Stimulated activated CD8-positive, alpha-beta memory T cell treated with anti-CD3 and anti-CD28 coated beads, Interleukin-15, amount 100 ng/mL, for 48 hours (primary cell): ENCODE measurements around the gene EFCC1.
A peak's percentile ranks its signal among the peaks of the same experiment; 100 is the strongest.

Experiments
- DNase-seq, 2 donors: peaks; one replicate each; pipeline ENCODE4 v3.0.0-alpha.2; 2020; ENCODE audit warnings: low read depth in 2 of 2

EFCC1 gene, protein sequence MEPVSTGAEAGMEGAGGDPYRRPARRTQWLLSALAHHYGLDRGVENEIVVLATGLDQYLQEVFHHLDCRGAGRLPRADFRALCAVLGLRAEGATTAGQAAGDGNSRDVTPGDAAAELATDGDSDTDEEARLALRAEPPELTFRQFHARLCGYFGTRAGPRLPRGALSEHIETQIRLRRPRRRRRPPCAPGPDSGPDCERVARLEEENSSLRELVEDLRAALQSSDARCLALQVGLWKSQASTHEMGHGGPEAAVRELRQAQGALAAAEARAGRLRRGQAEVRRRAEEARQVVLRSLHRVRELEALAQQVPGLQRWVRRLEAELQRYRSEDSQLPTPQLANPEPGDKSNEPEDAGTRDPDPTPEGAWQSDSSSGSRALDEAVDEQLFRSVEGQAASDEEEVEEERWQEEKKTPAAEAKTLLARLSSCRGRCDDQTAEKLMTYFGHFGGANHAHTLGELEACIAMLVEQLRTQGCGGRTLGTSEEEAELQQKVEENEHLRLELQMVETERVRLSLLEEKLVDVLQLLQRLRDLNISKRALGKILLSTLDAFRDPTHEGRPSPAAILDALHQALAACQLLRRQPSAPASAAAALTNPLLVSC

DNA sequence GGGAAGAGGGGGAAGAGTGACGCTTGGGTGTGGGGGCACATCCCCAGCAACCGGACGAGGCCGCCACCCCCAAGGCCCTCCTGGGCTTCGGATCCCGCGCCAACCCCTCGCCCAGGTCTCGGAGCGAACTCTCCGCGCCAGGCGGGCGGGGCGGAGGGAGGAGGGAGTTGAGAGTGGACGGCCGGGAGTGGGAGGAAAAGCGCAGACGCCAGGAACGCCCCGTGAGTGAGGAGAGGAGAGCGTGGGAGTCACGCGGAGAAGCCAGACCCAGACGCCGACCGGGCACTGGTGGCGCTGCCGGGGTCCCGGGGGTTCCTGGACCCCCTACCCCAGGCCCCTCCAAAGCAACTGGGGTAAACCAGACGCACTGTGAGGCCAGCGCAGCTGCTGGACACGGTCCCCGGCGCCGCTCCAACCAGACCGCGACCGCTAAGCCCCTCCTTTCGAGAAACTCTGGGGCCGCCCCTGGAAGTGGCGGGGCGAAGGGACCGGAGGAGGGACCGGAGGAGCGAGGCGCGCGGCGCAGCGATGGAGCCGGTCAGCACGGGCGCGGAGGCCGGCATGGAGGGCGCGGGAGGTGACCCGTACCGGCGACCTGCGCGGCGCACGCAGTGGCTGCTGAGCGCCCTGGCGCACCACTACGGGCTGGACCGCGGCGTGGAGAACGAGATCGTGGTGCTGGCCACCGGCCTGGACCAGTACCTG, at the start of gene EFCC1:
Gene EFCC1, plus strand, starts transcription at position 204 of the 705 bp plus-strand sequence. Its CDS starts 325 bp downstream, at position 529.
- DNase-seq: no peak

DNA sequence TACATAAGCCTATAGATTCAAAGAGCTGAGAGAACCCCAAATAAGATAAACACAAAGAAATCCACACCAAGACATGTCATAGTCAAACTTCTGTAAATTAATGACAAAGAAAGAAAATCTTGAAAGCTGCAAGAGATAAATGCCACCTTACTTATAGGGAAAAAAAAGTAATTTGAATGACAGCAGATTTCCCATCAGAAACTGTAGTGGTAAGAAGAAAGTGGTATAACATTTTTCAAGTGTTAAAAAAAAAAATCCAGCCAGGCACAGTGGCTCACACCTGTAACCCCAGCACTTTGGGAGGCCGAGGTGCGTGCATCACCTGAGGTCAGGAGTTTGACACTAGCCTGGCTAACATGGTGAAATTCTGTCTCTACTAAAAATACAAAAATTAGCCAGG, 44.7 kb upstream of the EFCC1 start:
- DNase-seq: no peak

DNA sequence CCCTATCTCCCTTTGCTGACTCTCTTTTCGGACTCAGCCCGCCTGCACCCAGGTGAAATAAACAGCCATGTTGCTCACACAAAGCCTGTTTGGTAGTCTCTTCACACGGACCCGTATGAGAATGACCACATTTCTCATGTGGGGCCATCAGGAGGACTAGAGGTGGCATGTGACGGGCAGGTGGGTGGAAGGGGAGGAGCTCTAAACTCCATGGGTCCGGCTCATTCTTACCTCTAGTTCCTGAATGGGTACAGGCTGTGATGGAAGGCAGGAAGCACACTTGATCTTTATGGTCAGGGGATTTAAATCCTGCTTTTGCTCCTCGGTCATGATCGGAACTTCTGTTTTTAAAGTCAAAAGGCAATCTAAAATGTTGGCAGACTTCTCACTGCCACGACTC, 35.8 kb upstream of the EFCC1 start:
- no peak for DNase-seq

DNA sequence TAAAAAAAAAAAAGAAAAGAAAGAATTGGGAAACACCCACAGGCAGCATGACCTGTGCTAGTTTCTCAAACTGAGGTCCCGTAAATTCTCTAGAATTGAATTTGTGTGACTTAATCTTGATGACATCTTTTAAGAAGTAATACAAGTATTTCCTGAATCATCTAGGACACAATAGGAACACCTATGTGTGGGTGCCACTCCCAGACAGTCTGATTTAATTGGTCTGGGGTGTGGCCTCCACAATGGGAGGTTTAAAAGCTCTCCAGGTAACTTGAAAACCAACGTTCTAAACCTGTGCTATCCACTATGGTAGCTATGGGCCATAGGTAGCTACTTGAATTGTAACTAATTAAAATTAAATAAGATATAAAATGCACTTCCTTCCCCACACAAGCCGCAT, 35.3 kb upstream of the EFCC1 start:
- no peak for DNase-seq

DNA sequence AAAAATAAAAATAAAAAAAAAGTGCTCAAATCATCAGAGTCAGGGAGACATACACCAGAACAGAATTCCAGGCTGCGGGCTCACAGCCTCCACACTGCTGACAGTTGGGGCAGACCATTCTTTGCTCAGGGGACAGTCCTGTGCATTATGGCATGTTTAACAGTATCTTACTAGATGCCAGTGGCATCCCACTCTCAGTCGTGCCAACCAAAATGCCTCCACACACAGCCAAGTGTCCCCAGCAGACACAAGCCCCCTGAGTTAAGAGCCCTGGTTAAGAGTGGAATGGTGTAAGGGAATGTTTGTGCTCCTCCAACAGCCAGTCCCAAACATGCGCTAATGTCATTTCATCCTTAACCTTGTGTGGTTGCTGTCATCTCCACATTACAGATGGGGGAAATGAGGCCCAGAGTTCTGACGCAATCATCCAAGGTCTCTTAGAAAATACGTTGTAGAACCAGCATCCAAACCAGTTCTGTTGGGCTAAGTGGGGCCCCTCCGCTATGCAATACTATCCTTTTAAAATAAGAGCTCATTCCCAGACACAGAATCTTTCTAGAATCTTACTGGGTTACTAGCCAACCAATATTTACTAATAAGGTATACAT, 33.3 kb upstream of the EFCC1 start:
- no peak for DNase-seq

DNA sequence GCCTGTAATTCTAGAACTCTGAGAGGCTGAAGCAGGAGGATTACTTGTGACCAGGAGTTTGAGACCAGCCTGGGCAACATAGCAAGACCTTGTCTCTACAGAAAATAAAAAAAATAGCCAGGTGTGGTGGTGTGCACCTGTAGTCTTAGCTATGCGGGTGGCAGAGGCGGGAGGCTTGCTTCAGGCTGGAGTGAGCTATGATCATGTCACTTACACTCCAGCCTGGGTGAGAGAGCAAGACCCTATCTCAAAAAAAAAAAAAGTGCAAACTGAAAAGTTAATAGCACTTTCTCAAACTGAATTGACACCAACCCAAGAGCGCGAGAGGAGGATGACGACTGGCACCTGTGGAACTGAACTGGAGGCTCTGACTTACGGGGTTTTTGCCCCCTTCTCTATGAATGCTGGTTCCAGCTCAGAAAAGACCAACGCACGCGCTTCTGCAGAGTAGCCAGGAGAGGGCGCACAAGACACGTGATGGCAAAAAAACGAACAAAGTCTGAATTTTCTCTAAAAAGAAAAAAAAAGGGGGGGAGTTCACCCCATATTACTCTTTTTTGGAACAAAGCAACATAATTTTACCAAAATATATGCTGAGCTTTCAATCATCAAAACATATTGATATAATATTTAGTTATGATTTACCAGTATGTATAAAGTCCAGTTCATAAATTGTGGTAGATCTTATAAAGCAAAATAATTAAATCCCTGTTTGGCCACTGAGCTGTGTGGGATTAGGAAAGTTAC, 30.9 kb upstream of the EFCC1 start:
- DNase-seq: no peak

DNA sequence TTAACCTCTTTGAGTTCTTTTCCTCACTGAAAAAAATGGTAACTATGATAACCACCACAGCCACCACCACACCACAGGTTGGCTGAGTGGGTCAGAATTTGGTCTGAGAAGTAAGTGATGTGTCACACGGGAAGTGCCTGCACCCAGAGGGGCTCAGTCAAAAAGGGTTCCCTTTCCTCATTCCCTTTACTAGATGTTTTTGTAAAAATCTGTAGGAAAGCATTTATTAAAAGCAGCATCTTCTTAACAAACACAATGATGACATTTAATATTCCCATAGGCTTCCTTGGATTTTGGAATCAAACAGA, 30.4 kb upstream of the EFCC1 start:
- DNase-seq: no peak

DNA sequence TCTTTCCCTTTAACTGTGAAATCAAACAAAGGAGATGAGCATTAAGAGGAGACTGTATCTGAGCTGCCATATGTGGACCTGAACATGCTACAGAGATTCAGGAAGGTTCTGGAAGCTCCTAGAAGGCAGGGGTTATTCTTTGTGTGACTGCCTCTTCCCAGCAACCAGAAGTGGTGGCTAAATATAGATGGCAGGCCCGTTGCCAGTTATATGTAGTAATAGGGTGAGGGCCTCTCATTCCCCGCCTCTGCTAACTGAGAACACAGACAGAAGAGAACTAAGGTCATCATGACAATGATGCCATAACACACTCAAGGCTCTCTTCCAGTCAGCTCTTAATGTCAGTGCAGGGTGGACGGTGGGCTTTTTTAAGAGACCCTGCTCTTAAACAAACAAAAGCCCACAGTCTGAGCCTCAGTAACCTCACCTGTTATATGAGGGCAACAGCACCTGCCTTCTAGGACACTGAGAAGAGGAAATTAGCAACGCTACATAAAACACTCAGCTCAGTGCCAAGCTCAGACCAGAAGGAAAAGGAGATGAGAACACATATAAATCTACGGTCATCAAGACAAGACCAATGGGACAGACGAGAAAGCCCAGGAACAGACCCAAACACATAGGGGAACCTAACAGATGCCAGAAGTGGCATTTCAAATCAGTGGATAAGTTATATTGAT, 29.5 kb upstream of the EFCC1 start:
- DNase-seq: no peak

DNA sequence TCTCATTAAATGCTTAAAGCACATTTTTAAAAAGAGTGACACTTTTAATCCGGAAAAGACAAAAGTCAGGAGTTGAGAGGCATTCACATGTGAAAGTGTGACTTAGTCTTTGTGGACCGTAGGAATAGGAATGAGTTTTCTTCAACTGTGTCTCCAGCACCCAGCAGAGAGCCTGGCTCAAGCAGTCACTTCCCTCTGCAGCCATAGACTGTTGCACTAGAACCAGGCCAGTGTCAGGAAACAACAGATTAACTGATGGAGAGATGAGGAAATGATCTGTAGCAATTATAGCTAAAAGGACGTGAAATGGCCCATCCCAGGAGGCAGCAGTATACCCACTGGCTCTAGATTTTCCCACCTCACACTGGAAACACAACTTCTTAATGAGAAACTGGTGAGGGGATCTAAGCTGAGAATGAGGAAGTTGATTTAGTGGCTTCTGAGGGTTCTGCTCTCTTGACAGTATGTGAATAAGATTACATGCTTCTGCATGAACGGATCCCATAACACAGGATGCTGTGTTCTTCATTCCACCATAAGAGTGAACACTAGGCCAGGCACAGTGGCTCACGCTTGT, 27.0 kb upstream of the EFCC1 start:
- DNase-seq: no peak

DNA sequence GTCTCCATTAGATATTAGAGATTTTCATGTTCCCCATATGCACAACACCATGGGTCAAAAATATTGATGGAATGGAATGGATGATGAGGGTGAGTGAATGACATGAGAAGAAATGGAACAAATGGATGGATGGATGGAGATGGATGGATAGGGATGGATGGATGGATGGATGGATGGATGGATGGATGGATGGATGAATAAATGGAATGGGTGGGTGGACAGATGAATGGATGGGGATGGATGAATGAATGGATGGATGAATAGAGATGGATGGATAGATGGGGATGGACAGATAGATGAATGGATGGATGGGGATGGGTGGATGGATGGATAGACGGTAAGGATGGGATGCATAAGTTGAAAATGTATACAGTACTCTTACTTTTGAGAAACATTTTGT, 25.8 kb upstream of the EFCC1 start:
- DNase-seq: no peak

DNA sequence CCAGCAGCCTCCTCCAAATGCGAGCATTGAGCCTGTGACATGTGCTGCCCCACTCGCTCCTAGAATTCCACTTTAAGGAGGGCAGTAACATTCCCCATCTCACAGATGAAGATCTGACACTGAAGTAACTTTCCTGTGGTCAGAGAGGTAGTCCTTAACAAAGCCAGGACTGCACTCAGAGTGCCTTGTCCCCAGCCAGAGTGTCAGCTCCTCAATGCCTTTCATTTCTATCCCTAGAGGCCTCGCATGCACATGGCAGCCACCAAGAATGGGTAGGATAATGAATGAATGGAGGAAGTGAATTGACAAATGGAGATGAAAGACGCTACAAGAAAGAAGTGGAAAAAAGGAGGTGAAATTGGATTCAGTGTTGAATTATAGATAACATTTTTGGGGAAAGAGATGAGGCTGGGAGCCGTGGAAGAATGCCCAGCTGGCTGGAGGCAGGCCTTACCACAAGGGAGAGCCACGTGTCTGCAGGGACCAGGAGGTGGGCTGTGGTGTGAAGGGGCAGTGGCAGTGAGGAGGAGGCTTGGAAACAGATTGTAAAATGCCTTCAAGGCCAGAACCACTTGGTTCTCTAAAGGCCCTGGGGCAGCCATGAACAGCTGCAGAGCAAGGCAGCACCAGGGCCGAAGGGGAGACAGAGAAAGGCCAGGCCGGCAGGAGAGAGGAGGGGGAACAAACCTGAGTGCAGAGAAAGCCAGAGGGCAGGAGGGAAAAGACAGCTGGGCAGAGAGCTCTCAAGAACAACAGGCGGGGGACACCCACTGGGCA, 17.6 kb upstream of the EFCC1 start:
- DNase-seq: no peak

DNA sequence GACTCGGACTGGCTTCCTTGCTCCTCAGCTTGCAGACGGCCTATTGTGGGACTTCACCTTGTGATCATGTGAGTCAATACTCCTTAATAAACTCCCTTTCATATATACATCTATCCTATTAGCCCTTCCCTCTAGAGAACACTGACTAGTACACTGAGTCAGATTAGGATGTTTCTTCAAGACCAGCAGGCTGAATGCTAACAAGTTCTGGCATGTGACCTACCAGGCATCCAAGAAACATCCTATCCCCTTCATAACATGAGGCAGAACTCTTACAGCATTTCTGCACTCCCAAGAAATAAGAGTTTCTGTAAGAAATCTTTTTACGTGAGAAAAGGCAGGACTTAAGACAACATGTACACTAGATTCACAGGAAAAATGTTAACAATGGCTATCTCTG, 16.5 kb upstream of the EFCC1 start:
- no peak for DNase-seq

DNA sequence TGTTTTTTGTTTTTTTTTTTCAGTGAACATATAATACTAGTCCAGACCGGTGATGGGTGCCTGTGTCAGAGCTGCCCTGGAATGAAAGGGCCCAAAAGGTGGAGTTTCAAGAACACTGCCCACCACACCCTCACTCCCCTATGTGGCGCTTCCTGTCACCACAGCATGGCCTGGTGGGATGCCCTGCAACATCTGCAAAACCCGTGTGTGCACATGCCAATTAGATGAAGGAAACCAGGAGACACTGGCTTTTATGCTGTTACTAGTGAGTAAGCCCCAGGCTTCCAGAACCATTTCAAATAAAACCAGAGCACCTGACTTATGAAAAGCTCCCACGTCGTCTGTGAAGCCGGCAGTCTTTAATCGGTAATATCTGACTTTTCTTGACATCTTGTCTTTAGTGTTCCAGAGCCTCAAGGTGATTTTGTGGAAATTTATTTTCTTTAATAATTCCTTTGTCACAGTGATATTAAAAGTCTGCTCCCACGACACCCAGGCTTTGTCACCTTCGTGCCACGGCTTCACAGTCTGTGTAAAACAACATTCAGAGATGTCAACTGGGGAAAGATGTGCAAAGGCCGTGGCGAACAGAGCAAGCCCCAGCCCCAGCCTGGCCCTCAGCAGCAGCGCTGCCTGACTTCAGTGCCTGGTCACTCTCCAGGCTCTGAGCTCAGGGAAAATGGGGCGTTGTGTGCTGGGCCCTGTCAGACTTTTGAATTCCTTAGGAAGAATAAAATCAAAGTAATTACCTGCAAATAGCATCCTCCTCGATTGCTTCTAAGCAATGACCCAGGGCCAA, 13.6 kb upstream of the EFCC1 start:
- DNase-seq: no peak

DNA sequence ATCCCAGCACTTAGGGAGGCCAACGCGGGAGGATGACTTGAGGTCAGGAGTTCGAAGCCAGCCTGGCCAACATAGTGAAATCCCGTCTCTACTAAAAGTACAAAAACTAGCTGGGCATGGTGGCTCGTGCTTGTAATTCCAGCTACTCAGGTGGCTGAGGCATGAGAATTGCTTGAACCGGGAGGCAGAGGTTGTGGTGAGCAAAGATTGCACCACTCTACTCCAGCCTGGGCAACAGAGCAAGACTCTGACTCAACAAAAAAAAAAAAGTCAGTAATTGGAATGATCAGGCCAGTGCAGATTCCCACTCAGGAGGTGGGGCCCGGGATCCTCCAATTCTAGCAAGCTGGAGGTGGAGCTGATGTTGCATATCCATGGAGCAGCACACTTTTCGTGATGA, 12.8 kb upstream of the EFCC1 start:
- no peak for DNase-seq

DNA sequence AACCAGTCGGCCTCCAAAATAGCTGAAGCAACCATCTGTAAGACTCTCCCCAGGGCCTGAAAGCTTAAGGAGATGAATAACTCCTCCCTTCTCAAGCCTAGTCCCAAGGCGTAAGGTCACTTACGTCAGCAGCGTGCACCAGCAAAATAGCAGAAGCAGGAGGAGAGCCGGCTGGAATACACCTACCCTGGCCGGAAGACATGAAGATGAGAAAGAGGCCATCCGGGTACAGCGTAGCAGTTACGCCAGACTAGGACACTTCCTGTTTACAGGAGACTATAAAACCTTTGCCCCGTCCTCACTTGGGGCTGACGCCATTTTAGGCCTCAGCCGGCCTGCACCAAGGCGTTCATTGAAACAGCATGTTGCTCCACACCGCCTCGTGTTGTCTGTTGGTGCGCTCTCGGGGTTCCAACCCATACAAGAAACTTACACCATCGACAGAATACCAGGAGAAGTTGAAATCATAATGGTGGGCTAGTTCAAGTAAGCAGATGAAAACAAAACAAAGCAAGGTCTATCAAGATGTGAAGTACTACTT, 9.7 kb upstream of the EFCC1 start:
- DNase-seq: no peak

DNA sequence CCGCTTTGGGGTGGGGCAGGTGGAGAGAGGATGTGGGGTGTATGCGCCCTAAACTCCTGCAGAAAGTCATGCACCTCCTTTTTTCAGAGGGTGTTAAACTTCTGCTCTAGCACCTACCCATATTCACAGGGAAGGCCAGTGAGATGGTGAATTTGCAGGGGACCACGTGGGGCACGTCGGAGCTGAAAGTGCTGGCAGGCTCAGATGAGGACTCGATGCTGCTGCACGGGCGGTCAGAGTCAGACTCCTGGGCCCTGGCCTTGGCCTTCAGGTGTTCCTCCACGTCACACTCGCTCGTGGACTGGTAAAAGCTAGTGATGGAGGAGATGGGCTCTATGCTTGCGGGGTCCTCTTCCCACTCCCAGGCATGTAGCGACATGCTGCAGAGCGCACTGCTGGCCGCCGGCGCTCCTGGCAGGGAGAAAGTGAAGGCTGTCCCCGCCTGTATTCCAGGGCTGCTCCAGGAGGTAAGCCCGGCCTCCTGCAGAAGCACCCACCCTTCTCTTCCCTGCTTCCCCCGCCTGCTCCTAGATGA, 8.1 kb upstream of the EFCC1 start:
- DNase-seq: no peak

DNA sequence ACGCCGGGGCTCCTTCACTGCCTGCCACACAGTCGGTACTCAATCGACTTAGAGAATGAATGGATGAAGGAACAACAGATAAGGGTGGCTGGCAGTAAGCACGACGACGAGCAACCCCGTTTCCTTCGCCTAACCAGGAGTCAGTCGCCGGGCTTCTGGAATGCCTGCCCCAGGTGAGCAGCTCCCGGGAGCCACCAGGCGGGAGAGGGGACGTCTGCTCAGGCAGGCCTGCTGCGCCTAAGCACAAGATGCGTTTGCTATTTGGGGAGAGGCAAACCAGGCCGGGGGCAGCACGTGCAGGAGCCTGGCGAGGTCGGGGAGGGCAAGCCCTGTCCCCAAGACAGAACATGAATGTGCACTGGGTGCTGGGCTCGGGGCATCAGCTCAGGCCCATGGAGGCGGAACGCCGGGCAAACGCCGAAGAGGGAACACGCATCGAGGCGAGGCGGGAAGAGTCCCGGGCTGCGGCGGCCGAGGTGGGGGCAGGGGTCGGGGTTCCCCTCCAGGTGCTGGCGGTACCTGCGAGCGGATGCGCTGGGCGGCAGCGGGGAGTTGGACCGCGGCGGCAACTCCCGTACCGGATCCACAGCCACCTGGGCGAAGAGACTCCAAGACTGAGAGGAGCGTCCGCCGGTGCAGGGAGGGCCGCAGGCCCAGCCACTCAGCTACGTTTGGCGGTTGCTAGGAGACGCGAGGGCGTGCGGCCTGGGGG, 7.5 kb upstream of the EFCC1 start, which contains the start of gene CFAP92:
Gene CFAP92, minus strand, starts transcription at position 616 of the 712 bp plus-strand sequence. CDS start 772 bp downstream, outside the sequence.
- DNase-seq: peak; percentile 84 to 85

DNA sequence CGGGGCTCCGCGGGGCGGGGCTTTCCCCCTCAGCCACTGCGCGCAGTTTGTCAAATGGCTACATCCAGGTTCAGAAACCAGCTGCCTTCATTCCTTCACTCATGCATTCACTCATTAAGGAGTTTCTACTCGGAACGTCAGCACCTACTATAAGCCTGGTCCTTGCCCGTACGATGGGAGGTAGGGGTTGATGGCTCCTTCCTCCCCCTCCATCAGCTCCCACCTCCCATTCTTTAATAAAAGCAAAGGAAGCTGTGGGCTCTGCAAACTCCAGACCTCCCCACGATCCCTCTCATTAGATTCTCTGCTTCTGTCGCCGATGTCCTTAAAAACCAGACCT, 7.0 kb upstream of the EFCC1 start:
- no peak for DNase-seq
